ENCODE results near the gene CLECL1.
"Not testable (repeated sequence)": the region's sequence is repeated elsewhere in the genome, so short reads cannot be mapped to it uniquely, and the experiment has no call there.

- TF ChIP-seq CTCF, DRAP1, WIZ, JUND (CRISPR knock-in tag; IDR thresholded peaks at IDR 0.05): not testable (repeated sequence)
Measured at GRCh38 chr12:9738905-9739304, 6.0 kb upstream of the CLECL1 start.

Measured in HepG2 (cell line).